ENCODE data around the gene REG4.

GRCh38 chr1:119858126-119858525, 46.9 kb upstream of the REG4 start:
- TF ChIP-seq POLR2A (IDR thresholded peaks at IDR 0.05; ENCODE audit: low read depth, low read length) (no peak), POLR2AphosphoS5 (IDR thresholded peaks at IDR 0.05; ENCODE audit: low read depth, low read length) (no peak), TAF1 (IDR thresholded peaks at IDR 0.05; ENCODE audit: low read depth, low read length) (no peak), PAX5 (IDR thresholded peaks at IDR 0.05; ENCODE audit: insufficient read depth, low read length, severe bottlenecking) (no peak)
